Adrenal gland (tissue), 12 donors: Measurements from ENCODE around the gene TH. TPM values are rescaled to one million over a fixed set of nuclear protein-coding genes. Genes with fewer than 3 reads are reported as not detected.
"Not testable (repeated sequence)": the region's sequence is repeated elsewhere in the genome, so short reads cannot be mapped to it uniquely, and the experiment has no call there.

Experiments used
- DNase-seq, 7 donors: peaks; one replicate each; pipeline ENCODE4 v3.0.0-alpha.2; 2019 to 2020
- H3K27ac ChIP-seq, 5 donors: fragments of 200-600 bp; sonication (generic) in 4 of 5; 1 replicate in 3 of 5; 2 replicates in 2 of 5; pipeline versions ENCODE4 v1.5.1 to v1.8.0; 2016 to 2020; ENCODE audit warnings: mild to moderate bottlenecking in 1 of 5
- H3K27me3 ChIP-seq: fragments of 200-600 bp; 2 replicates; pipeline ENCODE4 v1.8.0; 2021
- H3K36me3 ChIP-seq, 2 donors: fragments of 200-600 bp; replicated peaks in 1 of 2; 1 replicate in 1 of 2; 2 replicates in 1 of 2; pipeline versions ENCODE4 v1.5.1 to v1.8.0; 2018 to 2022
- H3K4me1 ChIP-seq, 2 donors: fragments of 200-600 bp; replicated peaks in 1 of 2; 1 replicate in 1 of 2; 2 replicates in 1 of 2; pipeline versions ENCODE4 v1.5.1 to v1.8.0; 2018 to 2021
- H3K4me3 ChIP-seq, 4 donors: fragments of 200-600 bp; sonication (generic) in 3 of 4; one replicate each; pipeline ENCODE4 v1.5.1; 2016 to 2018
- H3K9me3 ChIP-seq, 3 donors: fragments of 200-600 bp; sonication (generic) in 1 of 3; replicated peaks in 1 of 3; 1 replicate in 2 of 3; 2 replicates in 1 of 3; pipeline versions ENCODE4 v1.5.1 to v1.8.0; 2016 to 2021
- CTCF ChIP-seq, 6 experiments: fragments of 450-650 bp in 4 of 6; fragments of 200-600 bp in 2 of 6; sonication (generic) in 1 of 6; IDR thresholded peaks; 1 replicate in 5 of 6; 2 replicates in 1 of 6; pipeline versions ENCODE4 v1.5.1 to v1.8.0; 2016 to 2021; ENCODE audit warnings: antibody characterized with exemption in 6 of 6, mild to moderate bottlenecking in 2 of 6, moderate library complexity in 1 of 6
- POLR2A ChIP-seq, 2 donors: fragments of 450-650 bp; IDR thresholded peaks; one replicate each; pipeline ENCODE4 v1.6.1; 2017; ENCODE audit warnings: antibody characterized with exemption in 2 of 2, mild to moderate bottlenecking in 2 of 2, moderate library complexity in 1 of 2
- WGBS, 4 donors: extraction: QIAGEN DNeasy Blood & Tissue Kit in 2 of 4; methylation state at CpG; one replicate each; pipeline versions ENCODE4 v1.1.5 to v1.1.7; 2013 to 2017; 5-methylcytosine and 5-hydroxymethylcytosine counted together
- intact Hi-C, 2 donors: fragments of 100-400 bp; cut with DNase I; formaldehyde crosslinking; loops; one replicate each; pipeline versions ENCODE4 v1.14.1 to v1.15.0; 2022 to 2023
- polyA plus RNA-seq, 3 donors: library from polyadenylated mRNA; stranded (reverse); fragments of 200-250 nt in 2 of 3; fragments of 350-450 nt in 1 of 3; fragmentation: Illumina TruSeq in 1 of 3; extraction: RNeasy Lipid Tissue Mini Kit (QIAGEN cat#74804) in 1 of 3; gene quantifications; one replicate each; pipeline ENCODE4 v1.2.3, GENCODE V29; 2013 to 2014
- total RNA-seq, 9 donors: library from RNA; depleted of rRNA in 4 of 9; stranded (reverse); fragments of >200 nt in 4 of 9; fragments of 120-200 nt in 1 of 9; fragmentation: NEBNext Ultra II Directional in 1 of 9; extraction: Animal tissue kit (Norgen Biotek cat#: 25700) in 1 of 9; gene quantifications; one replicate each; pipeline versions ENCODE4 v1.1.0 to v1.2.4, GENCODE V29; 2013 to 2023
- donor health status: healthy with polysubstance abuse.
- donor health status: Bipolar disorder and iron deficiency.
- donor health status: DM: yes; HTN: yes; CAD: no.
- donor health status: DM: no; HTN: no; CAD: no.
- donor health status: DM: no; HTN: no; CAD: no.
- donor health status: DM: yes; HTN: yes; CAD: no.

The TH gene
- total and polyA plus RNA-seq, 12 donors, result 0.54 to 1,253 (median 55.2) TPM; not detected in 1

DNA sequence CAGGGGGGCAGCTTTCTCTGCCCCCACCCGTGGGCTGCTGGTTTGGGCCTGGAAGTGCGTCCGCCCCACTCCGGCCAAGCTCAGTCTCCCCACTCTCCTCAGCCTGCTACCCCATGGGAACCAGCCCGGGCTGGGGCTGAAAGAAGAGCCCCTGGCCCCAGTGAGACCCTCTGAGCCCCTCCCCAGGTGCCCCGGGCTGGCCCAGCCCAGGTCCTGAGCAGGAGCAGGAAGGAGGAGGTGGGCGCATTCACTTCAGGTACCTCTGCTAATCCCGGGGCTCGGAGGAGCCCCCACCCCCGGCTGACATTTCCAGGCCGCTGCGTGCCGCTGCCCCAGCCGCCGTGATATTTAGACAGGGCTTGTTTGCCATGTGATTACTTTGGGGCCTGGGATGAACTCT is 8.7 kb upstream of the TH start:
- H3K9me3 ChIP-seq, result no peaks in the 10 kb centered on the region
- intact Hi-C loops, result no loop called here
- no peaks in the 10 kb centered on the region for H3K4me1 ChIP-seq
- no peak overlapping the region for H3K4me3 ChIP-seq
- H3K27me3 ChIP-seq, result peaks cover 11% of the 10 kb centered on the region
- no peak for TF ChIP-seq CTCF (IDR thresholded peaks at IDR 0.05)
- no peak for TF ChIP-seq POLR2A (IDR thresholded peaks at IDR 0.05)
- 79 to 80% (median 80%) methylated on average over 3 to 15 of the region's 15 CpGs for WGBS, 4 donors
- DNase-seq, result no peak
- no peaks in the 10 kb centered on the region for H3K36me3 ChIP-seq
- H3K27ac ChIP-seq, result no peak overlapping the region

- H3K27me3 ChIP-seq, result peaks cover 11% of the 10 kb centered on the region
- WGBS, 4 donors, result 73 to 85% (median 80%) methylated on average over 4 to 10 of the region's 10 CpGs
Observed at GRCh38 chr11:2179516-2179915, 7.9 kb upstream of the TH start.

DNA sequence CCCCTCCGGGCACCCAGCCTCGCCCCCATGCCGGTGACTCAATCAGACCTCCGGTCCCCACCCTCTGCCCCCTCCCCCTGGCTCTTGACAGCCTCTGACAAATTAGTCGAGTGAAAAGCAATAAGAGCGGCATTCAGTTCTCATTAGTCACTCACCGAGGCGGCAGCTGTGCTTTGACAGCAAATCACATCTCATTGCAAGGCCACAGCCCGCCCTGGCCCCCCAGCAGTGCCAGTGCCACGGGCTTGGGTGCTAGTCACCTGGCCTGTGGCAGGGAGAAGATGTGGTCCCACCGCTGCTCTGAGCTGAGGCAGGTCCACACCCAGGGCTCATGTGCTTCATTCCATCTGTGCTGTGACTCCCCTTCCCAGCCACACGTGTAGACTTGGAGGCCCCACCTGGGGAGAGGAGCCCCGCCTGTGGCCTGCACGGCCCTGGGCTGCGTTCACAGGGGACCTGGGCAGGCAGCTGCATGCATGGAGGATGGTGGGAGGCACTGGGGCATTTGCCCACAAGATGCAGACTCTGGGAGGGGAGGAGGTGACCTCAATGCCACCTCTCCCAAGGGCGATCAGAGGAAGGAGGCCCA is 7.4 kb upstream of the TH start:
- Histone ChIP-seq H3K27me3 (peaks cover 11% of the 10 kb centered on the region), H3K27ac (no peak overlapping the region), H3K9me3 (no peaks in the 10 kb centered on the region), H3K4me1 (no peaks in the 10 kb centered on the region), H3K36me3 (no peaks in the 10 kb centered on the region), H3K4me3 (no peak overlapping the region)
- no peak for DNase-seq
- intact Hi-C loops, result no loop called here
- WGBS, 4 donors, result 33 to 44% (median 40%) methylated on average over 11 to 16 of the region's 16 CpGs
- TF ChIP-seq CTCF (IDR thresholded peaks at IDR 0.05), result no peak

More at GRCh38 chr11:2179516-2179915, 7.9 kb upstream of the TH start:
- H3K9me3 ChIP-seq, result no peaks in the 10 kb centered on the region
- intact Hi-C loops, result no loop called here
- no peak for DNase-seq
- no peaks in the 10 kb centered on the region for H3K4me1 ChIP-seq
- no peak overlapping the region for H3K4me3 ChIP-seq
- no peak for TF ChIP-seq CTCF (IDR thresholded peaks at IDR 0.05)
- no peak for TF ChIP-seq POLR2A (IDR thresholded peaks at IDR 0.05)
- no peaks in the 10 kb centered on the region for H3K36me3 ChIP-seq
- H3K27ac ChIP-seq, result no peak overlapping the region

DNA sequence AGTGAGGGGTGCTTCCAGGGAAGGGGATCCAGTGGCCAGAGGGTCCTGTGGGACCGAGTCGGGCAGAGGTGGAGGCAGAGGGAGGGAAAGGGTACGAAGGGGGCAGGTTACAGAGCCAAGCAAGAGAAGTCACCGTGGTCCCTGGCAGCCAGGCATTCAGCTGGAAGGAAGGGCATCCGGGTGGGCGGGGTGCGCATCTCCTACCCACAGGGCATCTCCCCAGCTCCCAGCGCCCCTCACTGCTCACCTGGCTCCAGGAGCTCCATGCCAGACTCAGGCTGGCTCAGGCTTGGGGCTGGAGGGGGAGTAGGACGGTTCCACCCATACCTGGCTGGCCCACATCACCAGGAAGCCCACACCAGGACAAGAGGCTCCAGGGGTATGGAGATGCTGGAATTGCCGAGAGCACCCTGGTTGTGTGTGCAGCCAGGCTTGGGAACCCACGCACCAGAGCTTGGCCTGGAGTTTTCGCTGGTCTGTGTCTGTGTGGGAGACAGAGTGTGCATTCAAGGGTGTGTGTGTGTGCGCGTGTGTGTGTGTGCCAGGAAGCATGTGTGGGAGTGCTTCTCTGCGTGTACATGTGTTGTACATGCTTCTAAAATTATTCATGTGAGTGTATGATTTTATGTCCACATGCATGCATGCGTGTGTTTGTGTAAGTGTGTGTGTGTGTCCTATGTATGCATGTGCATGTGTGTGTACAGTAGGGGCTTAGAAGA is 6.6 kb upstream of the TH start:
- H3K27me3 ChIP-seq, result peaks cover 11% of the 10 kb centered on the region
- DNase-seq, H3K4me1 ChIP-seq, intact Hi-C loops, H3K36me3 ChIP-seq, H3K9me3 ChIP-seq, H3K4me3 ChIP-seq, H3K27ac ChIP-seq: not testable (repeated sequence)
- WGBS, 4 donors, result 65 to 85% (median 80%) methylated on average over 10 to 15 of the region's 16 CpGs

- no peaks in the 10 kb centered on the region for H3K4me1 ChIP-seq
- 53 to 69% (median 62%) methylated on average over 7 to 18 of the region's 18 CpGs for WGBS, 4 donors
- no peak for DNase-seq
- intact Hi-C loops, result no loop called here
- no peaks in the 10 kb centered on the region for H3K36me3 ChIP-seq
- H3K9me3 ChIP-seq, result no peaks in the 10 kb centered on the region
- peak overlapping the region in 1 of 5 donors; percentile 26 for H3K27ac ChIP-seq
- no peak for TF ChIP-seq POLR2A (IDR thresholded peaks at IDR 0.05)
- H3K27me3 ChIP-seq, result peaks cover 11% of the 10 kb centered on the region
- H3K4me3 ChIP-seq, result no peak overlapping the region
Observed at GRCh38 chr11:2177076-2177475, 5.5 kb upstream of the TH start.
